WTC11 (cell line): ENCODE measurements around the gene ZNF326. TPM values are rescaled to one million over a fixed set of nuclear protein-coding genes. Genes with fewer than 3 reads are reported as not detected.
A peak's percentile ranks its signal among the peaks of the same experiment; 100 is the strongest.

Source experiments
- CBFB ChIP-seq: sonication (generic); formaldehyde crosslinking; IDR thresholded peaks from 2 replicates; pipeline ENCODE4 v1.8.1; 2022; ENCODE audit warnings: mild to moderate bottlenecking, low read depth, missing genetic modification reagents
- CREM ChIP-seq: sonication (generic); formaldehyde crosslinking; IDR thresholded peaks from 2 replicates; pipeline ENCODE4 v1.8.1; 2022; ENCODE audit warnings: mild to moderate bottlenecking, missing genetic modification reagents, moderate library complexity
- ESRRA ChIP-seq: sonication (generic); formaldehyde crosslinking; IDR thresholded peaks from 2 replicates; pipeline ENCODE4 v1.8.1; 2022; ENCODE audit warnings: mild to moderate bottlenecking, missing genetic modification reagents, borderline replicate concordance
- ETV6 ChIP-seq: sonication (generic); formaldehyde crosslinking; IDR thresholded peaks from 2 replicates; pipeline ENCODE4 v1.8.1; 2022; ENCODE audit warnings: mild to moderate bottlenecking, missing genetic modification reagents
- GABPB1 ChIP-seq: sonication (generic); formaldehyde crosslinking; IDR thresholded peaks from 2 replicates; pipeline ENCODE4 v1.8.1; 2023; ENCODE audit warnings: mild to moderate bottlenecking, missing genetic modification reagents
- KAT7 ChIP-seq: sonication (generic); formaldehyde crosslinking; IDR thresholded peaks from 2 replicates; pipeline ENCODE4 v1.8.1; 2023; ENCODE audit warnings: missing genetic modification reagents, mild to moderate bottlenecking, borderline replicate concordance
- NFYB ChIP-seq: sonication (generic); formaldehyde crosslinking; conservative IDR thresholded peaks from 2 replicates; pipeline ENCODE4 v1.8.0; 2022; ENCODE audit warnings: low read depth, missing genetic modification reagents
- RELA ChIP-seq: sonication (generic); formaldehyde crosslinking; IDR thresholded peaks from 2 replicates; pipeline ENCODE4 v1.8.1; 2022; ENCODE audit warnings: missing genetic modification reagents, mild to moderate bottlenecking, borderline replicate concordance
- SP1 ChIP-seq: sonication (generic); formaldehyde crosslinking; conservative IDR thresholded peaks from 2 replicates; pipeline ENCODE4 v1.8.1; 2022; ENCODE audit warnings: missing genetic modification reagents
- TP53 ChIP-seq: sonication (generic); formaldehyde crosslinking; IDR thresholded peaks from 2 replicates; pipeline ENCODE4 v1.8.1; 2023; ENCODE audit warnings: mild to moderate bottlenecking, missing genetic modification reagents
- ZBTB21 ChIP-seq: sonication (generic); formaldehyde crosslinking; IDR thresholded peaks from 2 replicates; pipeline ENCODE4 v1.8.1; 2023; ENCODE audit warnings: mild to moderate bottlenecking, missing genetic modification reagents, borderline replicate concordance
- ZNF219 ChIP-seq: sonication (generic); formaldehyde crosslinking; IDR thresholded peaks from 2 replicates; pipeline ENCODE4 v1.8.0; 2023; ENCODE audit warnings: missing genetic modification reagents, mild to moderate bottlenecking, borderline replicate concordance
- ZNF232 ChIP-seq: sonication (generic); formaldehyde crosslinking; IDR thresholded peaks from 2 replicates; pipeline ENCODE4 v1.8.0; 2022; ENCODE audit warnings: mild to moderate bottlenecking, missing genetic modification reagents
- ZNF263 ChIP-seq: sonication (generic); formaldehyde crosslinking; IDR thresholded peaks from 2 replicates; pipeline ENCODE4 v1.8.1; 2022; ENCODE audit warnings: low read depth, mild to moderate bottlenecking, moderate library complexity, missing genetic modification reagents
- ZNF317 ChIP-seq: sonication (generic); formaldehyde crosslinking; IDR thresholded peaks from 2 replicates; pipeline ENCODE4 v1.8.1; 2023; ENCODE audit warnings: low read depth, mild to moderate bottlenecking, moderate library complexity, missing genetic modification reagents, borderline replicate concordance
- ZNF416 ChIP-seq: fragments of 250-450 bp; sonication (Bioruptor Pico); IDR thresholded peaks from 2 replicates; pipeline ENCODE4 v1.9.0; 2021; ENCODE audit warnings: mild to moderate bottlenecking, inconsistent platforms
- ZNF423 ChIP-seq: fragments of 250-450 bp; sonication (Bioruptor Pico); IDR thresholded peaks from 2 replicates; pipeline ENCODE4 v2.1.2; 2022; ENCODE audit warnings: mild to moderate bottlenecking, moderate library complexity
- total RNA-seq: library from RNA; stranded (reverse); gene quantifications from 3 replicates; pipeline ENCODE4 v1.2.3, GENCODE V29; 2021
- TF ChIP-seq, protein P1 (sequence below): sonication (generic); formaldehyde crosslinking; IDR thresholded peaks from 2 replicates; pipeline ENCODE4 v1.8.0; 2023; ENCODE audit warnings: missing genetic modification reagents, mild to moderate bottlenecking, borderline replicate concordance
- TF ChIP-seq, protein P2 (sequence below): sonication (generic); formaldehyde crosslinking; IDR thresholded peaks from 2 replicates; pipeline ENCODE4 v1.8.1; 2022; ENCODE audit warnings: mild to moderate bottlenecking, moderate library complexity, missing genetic modification reagents
- TF ChIP-seq, protein P3 (sequence below): sonication (generic); formaldehyde crosslinking; IDR thresholded peaks from 2 replicates; pipeline ENCODE4 v1.8.0; 2022; ENCODE audit warnings: mild to moderate bottlenecking, missing genetic modification reagents
- TF ChIP-seq, protein P4 (sequence below): fragments of 250-450 bp; sonication (Bioruptor Pico); IDR thresholded peaks from 2 replicates; pipeline ENCODE4 v1.9.0; 2021; ENCODE audit warnings: mild to moderate bottlenecking, borderline replicate concordance
- TF ChIP-seq, protein P5 (sequence below): sonication (generic); formaldehyde crosslinking; IDR thresholded peaks from 2 replicates; pipeline ENCODE4 v1.8.1; 2023; ENCODE audit warnings: mild to moderate bottlenecking, missing genetic modification reagents
- TF ChIP-seq, protein P6 (sequence below): sonication (generic); formaldehyde crosslinking; IDR thresholded peaks from 2 replicates; pipeline ENCODE4 v1.8.1; 2023; ENCODE audit warnings: mild to moderate bottlenecking, missing genetic modification reagents, moderate library complexity
- TF ChIP-seq, protein P7 (sequence below): sonication (generic); formaldehyde crosslinking; IDR thresholded peaks from 2 replicates; pipeline ENCODE4 v1.8.1; 2023; ENCODE audit warnings: mild to moderate bottlenecking, missing genetic modification reagents, moderate library complexity

Gene ZNF326
- total RNA-seq, 1 experiment from 2014 or later = 32.7 TPM

DNA sequence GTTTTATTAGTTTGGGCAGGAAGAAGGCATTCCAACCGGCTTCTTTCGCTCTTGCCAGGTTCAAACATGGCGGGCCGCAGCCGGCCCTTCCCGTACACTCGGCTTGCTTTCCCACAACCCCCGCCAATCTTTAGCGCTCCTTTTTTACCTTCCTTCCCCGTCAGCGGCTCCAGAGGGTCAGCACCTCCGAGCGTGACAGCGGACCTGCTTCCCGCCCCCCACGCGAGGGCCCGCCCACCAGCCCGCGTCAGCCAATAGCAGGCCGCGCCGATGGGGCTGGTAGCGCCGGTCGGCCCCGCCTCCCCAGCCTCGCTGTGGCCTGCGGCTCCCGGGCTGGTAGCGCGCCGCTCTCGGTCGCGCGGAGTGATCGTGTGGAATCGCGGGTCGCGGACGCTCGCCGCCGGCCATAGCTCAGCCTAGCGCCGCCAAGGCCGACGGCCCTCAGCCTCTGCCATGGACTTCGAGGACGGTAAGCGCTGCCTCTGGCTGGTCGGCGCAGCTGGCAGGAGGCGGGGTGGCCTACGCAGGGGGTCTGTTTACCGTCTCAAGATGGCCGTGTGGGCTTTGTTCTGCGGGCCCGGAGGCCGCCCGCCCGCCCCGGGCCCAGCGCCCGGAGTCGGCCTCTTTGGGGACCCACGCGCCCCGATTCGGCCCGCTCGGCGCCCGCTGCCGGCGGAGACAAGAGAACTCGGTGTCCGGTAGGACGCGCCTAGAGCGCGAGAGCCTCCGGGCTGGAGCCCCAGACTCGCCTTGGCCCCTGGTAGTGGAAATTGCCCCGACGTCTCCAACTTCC is at the start of gene ZNF326 (continued):
- TF ChIP-seq, protein P1, sequence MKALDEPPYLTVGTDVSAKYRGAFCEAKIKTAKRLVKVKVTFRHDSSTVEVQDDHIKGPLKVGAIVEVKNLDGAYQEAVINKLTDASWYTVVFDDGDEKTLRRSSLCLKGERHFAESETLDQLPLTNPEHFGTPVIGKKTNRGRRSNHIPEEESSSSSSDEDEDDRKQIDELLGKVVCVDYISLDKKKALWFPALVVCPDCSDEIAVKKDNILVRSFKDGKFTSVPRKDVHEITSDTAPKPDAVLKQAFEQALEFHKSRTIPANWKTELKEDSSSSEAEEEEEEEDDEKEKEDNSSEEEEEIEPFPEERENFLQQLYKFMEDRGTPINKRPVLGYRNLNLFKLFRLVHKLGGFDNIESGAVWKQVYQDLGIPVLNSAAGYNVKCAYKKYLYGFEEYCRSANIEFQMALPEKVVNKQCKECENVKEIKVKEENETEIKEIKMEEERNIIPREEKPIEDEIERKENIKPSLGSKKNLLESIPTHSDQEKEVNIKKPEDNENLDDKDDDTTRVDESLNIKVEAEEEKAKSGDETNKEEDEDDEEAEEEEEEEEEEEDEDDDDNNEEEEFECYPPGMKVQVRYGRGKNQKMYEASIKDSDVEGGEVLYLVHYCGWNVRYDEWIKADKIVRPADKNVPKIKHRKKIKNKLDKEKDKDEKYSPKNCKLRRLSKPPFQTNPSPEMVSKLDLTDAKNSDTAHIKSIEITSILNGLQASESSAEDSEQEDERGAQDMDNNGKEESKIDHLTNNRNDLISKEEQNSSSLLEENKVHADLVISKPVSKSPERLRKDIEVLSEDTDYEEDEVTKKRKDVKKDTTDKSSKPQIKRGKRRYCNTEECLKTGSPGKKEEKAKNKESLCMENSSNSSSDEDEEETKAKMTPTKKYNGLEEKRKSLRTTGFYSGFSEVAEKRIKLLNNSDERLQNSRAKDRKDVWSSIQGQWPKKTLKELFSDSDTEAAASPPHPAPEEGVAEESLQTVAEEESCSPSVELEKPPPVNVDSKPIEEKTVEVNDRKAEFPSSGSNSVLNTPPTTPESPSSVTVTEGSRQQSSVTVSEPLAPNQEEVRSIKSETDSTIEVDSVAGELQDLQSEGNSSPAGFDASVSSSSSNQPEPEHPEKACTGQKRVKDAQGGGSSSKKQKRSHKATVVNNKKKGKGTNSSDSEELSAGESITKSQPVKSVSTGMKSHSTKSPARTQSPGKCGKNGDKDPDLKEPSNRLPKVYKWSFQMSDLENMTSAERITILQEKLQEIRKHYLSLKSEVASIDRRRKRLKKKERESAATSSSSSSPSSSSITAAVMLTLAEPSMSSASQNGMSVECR (CRISPR knock-in tag) = peak; percentile 82; the same call in 1 of the 2 replicates
- TF ChIP-seq GABPB1 (CRISPR knock-in tag) = peak; percentile 66
- TF ChIP-seq, protein P2, sequence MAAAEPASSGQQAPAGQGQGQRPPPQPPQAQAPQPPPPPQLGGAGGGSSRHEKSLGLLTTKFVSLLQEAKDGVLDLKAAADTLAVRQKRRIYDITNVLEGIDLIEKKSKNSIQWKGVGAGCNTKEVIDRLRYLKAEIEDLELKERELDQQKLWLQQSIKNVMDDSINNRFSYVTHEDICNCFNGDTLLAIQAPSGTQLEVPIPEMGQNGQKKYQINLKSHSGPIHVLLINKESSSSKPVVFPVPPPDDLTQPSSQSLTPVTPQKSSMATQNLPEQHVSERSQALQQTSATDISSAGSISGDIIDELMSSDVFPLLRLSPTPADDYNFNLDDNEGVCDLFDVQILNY = peak; percentile 96
- TF ChIP-seq SP1 (CRISPR knock-in tag) = peak; percentile 97
- peak; percentile 65; the same call in 1 of the 2 replicates for TF ChIP-seq CREM (CRISPR knock-in tag)
- TF ChIP-seq, protein P3, sequence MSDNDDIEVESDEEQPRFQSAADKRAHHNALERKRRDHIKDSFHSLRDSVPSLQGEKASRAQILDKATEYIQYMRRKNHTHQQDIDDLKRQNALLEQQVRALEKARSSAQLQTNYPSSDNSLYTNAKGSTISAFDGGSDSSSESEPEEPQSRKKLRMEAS (CRISPR knock-in tag) = peak; percentile 92
- peak; percentile 51 for TF ChIP-seq ZNF263 (CRISPR knock-in tag)
- peak; percentile 47; the same call in 1 of the 2 replicates for TF ChIP-seq CBFB
- peak; percentile 81; the same call in 1 of the 2 replicates for TF ChIP-seq ZBTB21 (CRISPR knock-in tag)
- TF ChIP-seq ZNF423 (CRISPR knock-in tag) = peak; percentile 29; the same call in 1 of the 2 replicates
- no peak for TF ChIP-seq RELA (CRISPR knock-in tag)
- 0 out of 2 replicates have a peak, but pooled peaks have one; percentile 60 for TF ChIP-seq ZNF317 (CRISPR knock-in tag)
- TF ChIP-seq ETV6 (CRISPR knock-in tag) = peak; percentile 66
- TF ChIP-seq, protein P4, sequence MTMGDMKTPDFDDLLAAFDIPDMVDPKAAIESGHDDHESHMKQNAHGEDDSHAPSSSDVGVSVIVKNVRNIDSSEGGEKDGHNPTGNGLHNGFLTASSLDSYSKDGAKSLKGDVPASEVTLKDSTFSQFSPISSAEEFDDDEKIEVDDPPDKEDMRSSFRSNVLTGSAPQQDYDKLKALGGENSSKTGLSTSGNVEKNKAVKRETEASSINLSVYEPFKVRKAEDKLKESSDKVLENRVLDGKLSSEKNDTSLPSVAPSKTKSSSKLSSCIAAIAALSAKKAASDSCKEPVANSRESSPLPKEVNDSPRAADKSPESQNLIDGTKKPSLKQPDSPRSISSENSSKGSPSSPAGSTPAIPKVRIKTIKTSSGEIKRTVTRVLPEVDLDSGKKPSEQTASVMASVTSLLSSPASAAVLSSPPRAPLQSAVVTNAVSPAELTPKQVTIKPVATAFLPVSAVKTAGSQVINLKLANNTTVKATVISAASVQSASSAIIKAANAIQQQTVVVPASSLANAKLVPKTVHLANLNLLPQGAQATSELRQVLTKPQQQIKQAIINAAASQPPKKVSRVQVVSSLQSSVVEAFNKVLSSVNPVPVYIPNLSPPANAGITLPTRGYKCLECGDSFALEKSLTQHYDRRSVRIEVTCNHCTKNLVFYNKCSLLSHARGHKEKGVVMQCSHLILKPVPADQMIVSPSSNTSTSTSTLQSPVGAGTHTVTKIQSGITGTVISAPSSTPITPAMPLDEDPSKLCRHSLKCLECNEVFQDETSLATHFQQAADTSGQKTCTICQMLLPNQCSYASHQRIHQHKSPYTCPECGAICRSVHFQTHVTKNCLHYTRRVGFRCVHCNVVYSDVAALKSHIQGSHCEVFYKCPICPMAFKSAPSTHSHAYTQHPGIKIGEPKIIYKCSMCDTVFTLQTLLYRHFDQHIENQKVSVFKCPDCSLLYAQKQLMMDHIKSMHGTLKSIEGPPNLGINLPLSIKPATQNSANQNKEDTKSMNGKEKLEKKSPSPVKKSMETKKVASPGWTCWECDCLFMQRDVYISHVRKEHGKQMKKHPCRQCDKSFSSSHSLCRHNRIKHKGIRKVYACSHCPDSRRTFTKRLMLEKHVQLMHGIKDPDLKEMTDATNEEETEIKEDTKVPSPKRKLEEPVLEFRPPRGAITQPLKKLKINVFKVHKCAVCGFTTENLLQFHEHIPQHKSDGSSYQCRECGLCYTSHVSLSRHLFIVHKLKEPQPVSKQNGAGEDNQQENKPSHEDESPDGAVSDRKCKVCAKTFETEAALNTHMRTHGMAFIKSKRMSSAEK = no peak
- peak; percentile 89 for TF ChIP-seq ZNF219 (CRISPR knock-in tag)
- peak; percentile 41; the same call in 1 of the 2 replicates for TF ChIP-seq ZNF232
- TF ChIP-seq NFYB (CRISPR knock-in tag) = peak; percentile 68
- TF ChIP-seq, protein P5, sequence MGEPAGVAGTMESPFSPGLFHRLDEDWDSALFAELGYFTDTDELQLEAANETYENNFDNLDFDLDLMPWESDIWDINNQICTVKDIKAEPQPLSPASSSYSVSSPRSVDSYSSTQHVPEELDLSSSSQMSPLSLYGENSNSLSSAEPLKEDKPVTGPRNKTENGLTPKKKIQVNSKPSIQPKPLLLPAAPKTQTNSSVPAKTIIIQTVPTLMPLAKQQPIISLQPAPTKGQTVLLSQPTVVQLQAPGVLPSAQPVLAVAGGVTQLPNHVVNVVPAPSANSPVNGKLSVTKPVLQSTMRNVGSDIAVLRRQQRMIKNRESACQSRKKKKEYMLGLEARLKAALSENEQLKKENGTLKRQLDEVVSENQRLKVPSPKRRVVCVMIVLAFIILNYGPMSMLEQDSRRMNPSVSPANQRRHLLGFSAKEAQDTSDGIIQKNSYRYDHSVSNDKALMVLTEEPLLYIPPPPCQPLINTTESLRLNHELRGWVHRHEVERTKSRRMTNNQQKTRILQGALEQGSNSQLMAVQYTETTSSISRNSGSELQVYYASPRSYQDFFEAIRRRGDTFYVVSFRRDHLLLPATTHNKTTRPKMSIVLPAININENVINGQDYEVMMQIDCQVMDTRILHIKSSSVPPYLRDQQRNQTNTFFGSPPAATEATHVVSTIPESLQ (CRISPR knock-in tag) = no peak
- TF ChIP-seq TP53 (CRISPR knock-in tag) = 0 out of 2 replicates have a peak, but pooled peaks have one; percentile 61
- TF ChIP-seq, protein P6, sequence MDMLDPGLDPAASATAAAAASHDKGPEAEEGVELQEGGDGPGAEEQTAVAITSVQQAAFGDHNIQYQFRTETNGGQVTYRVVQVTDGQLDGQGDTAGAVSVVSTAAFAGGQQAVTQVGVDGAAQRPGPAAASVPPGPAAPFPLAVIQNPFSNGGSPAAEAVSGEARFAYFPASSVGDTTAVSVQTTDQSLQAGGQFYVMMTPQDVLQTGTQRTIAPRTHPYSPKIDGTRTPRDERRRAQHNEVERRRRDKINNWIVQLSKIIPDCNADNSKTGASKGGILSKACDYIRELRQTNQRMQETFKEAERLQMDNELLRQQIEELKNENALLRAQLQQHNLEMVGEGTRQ = peak; percentile 44
- no peak; the same call in 1 of the 2 replicates for TF ChIP-seq KAT7
- TF ChIP-seq ZNF416 = peak; percentile 59; the same call in 1 of the 2 replicates
- TF ChIP-seq ESRRA (CRISPR knock-in tag) = peak; percentile 39; the same call in 1 of the 2 replicates
- TF ChIP-seq, protein P7, sequence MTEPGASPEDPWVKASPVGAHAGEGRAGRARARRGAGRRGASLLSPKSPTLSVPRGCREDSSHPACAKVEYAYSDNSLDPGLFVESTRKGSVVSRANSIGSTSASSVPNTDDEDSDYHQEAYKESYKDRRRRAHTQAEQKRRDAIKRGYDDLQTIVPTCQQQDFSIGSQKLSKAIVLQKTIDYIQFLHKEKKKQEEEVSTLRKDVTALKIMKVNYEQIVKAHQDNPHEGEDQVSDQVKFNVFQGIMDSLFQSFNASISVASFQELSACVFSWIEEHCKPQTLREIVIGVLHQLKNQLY (CRISPR knock-in tag) = 0 out of 2 replicates have a peak, but pooled peaks have one; percentile 60
